ENCODE measurements around the gene ZACN. TPM values are rescaled to one million over a fixed set of nuclear protein-coding genes. Genes with fewer than 3 reads are reported as not detected.

Gene ZACN
- total RNA-seq, 1 donor from 2014 or later: not detected

- Mint-ChIP-seq H3K4me1 (peaks cover 24% of the 10 kb centered on the region), H3K9me3 (no peaks in the 10 kb centered on the region), H3K27ac (peak within 1 kb of the TSS; percentile 99), H3K27me3 (ENCODE audit: insufficient read depth, low read depth) (peaks cover 8% of the 10 kb centered on the region), H3K4me3 (peak within 1 kb of the TSS; percentile 97), H3K36me3 (peaks cover 16% of the 10 kb centered on the region)
- Histone ChIP-seq H4K20me1 (ENCODE audit: low read depth) (no peaks in the 10 kb centered on the region), H3K27me3 (no peaks in the 10 kb centered on the region), H3K4me2 (peak within 1 kb of the TSS; percentile 95), H3K79me2 (ENCODE audit: low read depth) (peaks cover 19% of the 10 kb centered on the region), H3K36me3 (peaks cover 9% of the 10 kb centered on the region), H3F3A (ENCODE audit: low read depth) (peaks cover 25% of the 10 kb centered on the region), H3K9me3 (ENCODE audit: low read depth) (no peaks in the 10 kb centered on the region), H3K9ac (peak within 1 kb of the TSS; percentile 65), H3K4me1 (peaks cover 12% of the 10 kb centered on the region), H2AFZ (replicated peaks) (peak within 1 kb of the TSS; percentile 99), H3K27ac (peak within 1 kb of the TSS; percentile 19), H3K4me3 (peak within 1 kb of the TSS; percentile 99)
- peak; percentile 38 for TF ChIP-seq EZH2 (IDR thresholded peaks at IDR 0.05)
- TF ChIP-seq CTCF (IDR thresholded peaks at IDR 0.05): no peak
- peak; percentile 97 for DNase-seq (ENCODE audit: low spot score)
These were observed 24.5 kb downstream of the ZACN start, which contains the start of gene EXOC7 for GRCh38 chr17:76103274-76104139. EXOC7 (minus strand) TSS chr17:76103787; CDS start chr17:76103692, 95 bp downstream.

DNA sequence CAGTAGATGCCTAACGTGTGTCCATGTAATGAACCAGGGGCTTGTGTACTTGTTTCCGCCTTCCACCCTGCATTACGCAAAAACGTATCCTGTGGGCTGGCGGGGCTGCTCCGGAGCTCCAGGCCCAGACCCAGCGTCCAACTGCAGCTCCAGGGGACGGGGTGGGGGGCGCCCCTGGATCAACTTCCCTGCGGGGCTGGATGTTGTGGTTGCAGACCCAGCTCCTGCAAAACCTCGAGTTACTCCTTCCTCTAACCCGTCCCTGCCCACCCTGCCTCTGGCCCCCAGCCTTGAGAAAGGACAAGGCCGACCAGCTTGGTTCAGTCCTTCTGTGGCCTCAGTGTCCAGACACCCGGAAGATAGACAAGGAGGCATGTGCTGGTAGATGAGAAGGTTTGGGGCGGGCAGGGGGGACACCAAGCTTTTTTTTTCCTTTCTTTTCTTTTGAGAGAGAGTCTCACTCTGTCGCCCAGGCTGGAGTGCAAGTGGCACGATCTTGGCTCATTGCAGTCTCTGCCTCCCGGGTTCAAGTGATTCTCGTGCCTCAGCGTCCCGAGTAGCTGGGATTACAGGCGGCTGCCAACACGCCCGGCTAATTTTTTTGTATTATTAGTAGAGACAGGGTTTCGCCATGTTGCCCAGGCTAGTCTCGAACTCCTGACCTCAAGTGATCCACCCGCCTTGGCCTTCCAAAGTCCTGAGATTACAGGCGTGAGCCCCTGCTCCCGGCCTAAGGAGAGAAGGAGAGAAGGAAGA lies 25.3 kb downstream of the ZACN start:
- peak overlapping the region; percentile 17 for H3K27ac Mint-ChIP-seq
- no peak overlapping the region for H3K27ac ChIP-seq
- DNase-seq (ENCODE audit: low spot score): no peak
- peak overlapping the region; percentile 95 for H3K4me2 ChIP-seq
- H2AFZ ChIP-seq (replicated peaks): peak overlapping the region; percentile 99
- H3K4me3 Mint-ChIP-seq: peak overlapping the region; percentile 97
- peaks cover 13% of the 10 kb centered on the region for H3K36me3 Mint-ChIP-seq
- H3K9ac ChIP-seq: no peak overlapping the region
- no peaks in the 10 kb centered on the region for H3K27me3 ChIP-seq
- H3K36me3 ChIP-seq: peaks cover 9% of the 10 kb centered on the region
- H3K27me3 Mint-ChIP-seq (ENCODE audit: insufficient read depth, low read depth): peaks cover 8% of the 10 kb centered on the region
- H4K20me1 ChIP-seq (ENCODE audit: low read depth): no peaks in the 10 kb centered on the region
- H3K9me3 Mint-ChIP-seq: no peaks in the 10 kb centered on the region
- peak overlapping the region; percentile 99 for H3K4me3 ChIP-seq
- H3F3A ChIP-seq (ENCODE audit: low read depth): peaks cover 25% of the 10 kb centered on the region
- H3K4me1 Mint-ChIP-seq: peaks cover 24% of the 10 kb centered on the region
- TF ChIP-seq CTCF (IDR thresholded peaks at IDR 0.05) (no peak), EZH2phosphoT487 (IDR thresholded peaks at IDR 0.05) (no peak), EZH2 (IDR thresholded peaks at IDR 0.05) (no peak)
- peaks cover 19% of the 10 kb centered on the region for H3K79me2 ChIP-seq (ENCODE audit: low read depth)
- peaks cover 12% of the 10 kb centered on the region for H3K4me1 ChIP-seq
- no peaks in the 10 kb centered on the region for H3K9me3 ChIP-seq (ENCODE audit: low read depth)

DNA sequence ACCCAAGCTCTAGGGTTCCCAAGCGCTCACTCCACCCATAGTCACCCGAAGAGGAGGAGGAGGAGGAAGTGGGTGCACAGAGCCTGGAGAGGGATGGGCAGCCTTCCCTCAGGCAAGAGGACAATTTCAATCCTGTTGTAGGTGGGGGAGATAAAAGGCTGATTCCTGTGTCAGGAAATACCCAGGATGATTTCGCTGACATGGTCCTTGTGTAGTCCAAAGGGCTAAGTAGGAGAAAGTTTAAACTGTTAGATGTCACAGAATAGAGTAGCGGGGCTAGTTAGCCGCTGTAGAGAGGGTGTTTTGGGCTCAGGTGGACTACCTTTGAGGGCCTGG lies 25.9 kb downstream of the ZACN start:
- H3K36me3 Mint-ChIP-seq: peaks cover 12% of the 10 kb centered on the region
- Histone ChIP-seq H3K4me3 (no peak overlapping the region), H3K79me2 (ENCODE audit: low read depth) (peaks cover 19% of the 10 kb centered on the region), H3K27ac (no peak overlapping the region), H3K9me3 (ENCODE audit: low read depth) (no peaks in the 10 kb centered on the region), H3K27me3 (no peaks in the 10 kb centered on the region), H3F3A (ENCODE audit: low read depth) (peaks cover 25% of the 10 kb centered on the region), H4K20me1 (ENCODE audit: low read depth) (no peaks in the 10 kb centered on the region), H3K4me2 (no peak overlapping the region), H3K9ac (no peak overlapping the region), H3K4me1 (peaks cover 12% of the 10 kb centered on the region), H2AFZ (replicated peaks) (no peak overlapping the region), H3K36me3 (peaks cover 6% of the 10 kb centered on the region)
- peaks cover 8% of the 10 kb centered on the region for H3K27me3 Mint-ChIP-seq (ENCODE audit: insufficient read depth, low read depth)
- DNase-seq (ENCODE audit: low spot score): no peak
- H3K4me1 Mint-ChIP-seq: peaks cover 24% of the 10 kb centered on the region
- H3K27ac Mint-ChIP-seq: no peak overlapping the region
- H3K9me3 Mint-ChIP-seq: no peaks in the 10 kb centered on the region
- peak overlapping the region; percentile 71 for H3K4me3 Mint-ChIP-seq
- TF ChIP-seq CTCF (IDR thresholded peaks at IDR 0.05) (no peak), EZH2 (IDR thresholded peaks at IDR 0.05) (no peak), EZH2phosphoT487 (IDR thresholded peaks at IDR 0.05) (no peak)

All from neural progenitor cell (in vitro differentiated cells).